Sigmoid colon (tissue), 7 donors: Measurements from ENCODE around the gene CAPN5. TPM values are rescaled to one million over a fixed set of nuclear protein-coding genes. Genes with fewer than 3 reads are reported as not detected.

Experiments
- DNase-seq: peaks from one replicate; pipeline ENCODE4 v3.0.0-alpha.2; 2019
- H3K27ac ChIP-seq, 4 donors: fragments of 200-600 bp; sonication (generic); one replicate each; pipeline ENCODE4 v1.5.1; 2016 to 2019; ENCODE audit warnings: mild to moderate bottlenecking in 1 of 4
- H3K27me3 ChIP-seq, 3 donors: fragments of 200-600 bp; sonication (generic); one replicate each; pipeline ENCODE4 v1.5.1; 2019; ENCODE audit warnings: mild to moderate bottlenecking in 1 of 3
- H3K36me3 ChIP-seq, 4 donors: fragments of 200-600 bp; sonication (generic); one replicate each; pipeline ENCODE4 v1.5.1; 2016 to 2019
- H3K4me1 ChIP-seq, 4 donors: fragments of 200-600 bp; sonication (generic); one replicate each; pipeline ENCODE4 v1.5.1; 2017 to 2019
- H3K4me3 ChIP-seq, 4 donors: fragments of 200-600 bp; sonication (generic); one replicate each; pipeline ENCODE4 v1.5.1; 2017 to 2019; ENCODE audit warnings: mild to moderate bottlenecking in 2 of 4, moderate library complexity in 1 of 4
- H3K9me3 ChIP-seq, 4 donors: fragments of 200-600 bp in 3 of 4; sonication (generic) in 3 of 4; one replicate each; pipeline versions ENCODE4 v1.5.1 to v1.6.1; 2013 to 2019
- CTCF ChIP-seq, 4 experiments: fragments of 450-650 bp in 3 of 4; fragments of 200-600 bp in 1 of 4; IDR thresholded peaks; one replicate each; pipeline ENCODE4 v1.5.1; 2016 to 2019; ENCODE audit warnings: antibody characterized with exemption in 4 of 4, mild to moderate bottlenecking in 3 of 4, moderate library complexity in 2 of 4
- EP300 ChIP-seq, 4 donors: sonication (generic); formaldehyde crosslinking; IDR thresholded peaks; one replicate each; pipeline ENCODE4 v1.6.1; 2017; ENCODE audit warnings: antibody characterized with exemption in 4 of 4
- POLR2A ChIP-seq, 2 donors: fragments of 450-650 bp; IDR thresholded peaks; one replicate each; pipeline ENCODE4 v1.6.1; 2016; ENCODE audit warnings: antibody characterized with exemption in 2 of 2, mild to moderate bottlenecking in 2 of 2, moderate library complexity in 2 of 2
- POLR2AphosphoS5 ChIP-seq, 4 donors: sonication (generic); formaldehyde crosslinking; IDR thresholded peaks; one replicate each; pipeline ENCODE4 v1.6.1; 2017; ENCODE audit warnings: antibody characterized with exemption in 4 of 4
- WGBS, 2 donors: extraction: QIAGEN DNeasy Blood & Tissue Kit; methylation state at CpG; one replicate each; pipeline ENCODE4 v1.1.7; 2013; 5-methylcytosine and 5-hydroxymethylcytosine counted together
- intact Hi-C: fragments of 100-400 bp; cut with DNase I; formaldehyde crosslinking; loops from one replicate; pipeline ENCODE4 v1.15.1; 2023
- polyA plus RNA-seq, 3 donors: library from polyadenylated mRNA; stranded (reverse); fragments of 200-250 nt; gene quantifications; one replicate each; pipeline ENCODE4 v1.2.3, GENCODE V29; 2013
- total RNA-seq, 4 donors: library from RNA; depleted of rRNA; stranded (reverse); fragments of >200 nt; gene quantifications; one replicate each; pipeline ENCODE4 v1.1.0, GENCODE V29; 2016
- donor health status: healthy with polysubstance abuse.
- donor health status: Bipolar disorder and iron deficiency.
- donor health status: healthy.

CAPN5 gene
- total and polyA plus RNA-seq, 7 donors: 4.1 to 110 (median 12.5) TPM

DNA sequence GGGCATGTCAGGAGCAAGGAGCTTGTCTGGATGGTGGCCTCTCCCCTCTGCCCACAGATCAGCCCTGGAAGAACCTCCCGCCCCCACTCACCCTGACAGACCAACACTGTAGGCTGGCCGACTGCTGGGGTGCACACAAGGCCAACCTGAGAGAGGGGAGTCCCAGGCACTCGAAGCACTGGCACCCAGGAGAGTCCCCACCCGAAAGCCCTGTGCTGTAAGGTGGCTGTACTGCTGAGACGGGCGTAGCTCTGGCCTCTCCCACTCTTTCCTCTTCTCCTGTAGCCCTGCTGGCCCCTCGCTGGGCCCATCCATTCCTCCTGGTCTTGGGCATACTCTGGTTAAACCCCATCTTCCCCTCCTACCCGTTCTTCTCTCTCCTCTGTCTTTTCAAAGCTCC is 101.0 kb downstream of the CAPN5 start:
- 75 to 81% methylated on average over 8 of the region's 8 CpGs for WGBS, 2 donors
- H3K27ac ChIP-seq: no peak overlapping the region
- H3K36me3 ChIP-seq: no peaks in the 10 kb centered on the region
- no peak overlapping the region for H3K4me3 ChIP-seq
- no peaks in the 10 kb centered on the region for H3K4me1 ChIP-seq
- H3K9me3 ChIP-seq: no peaks in the 10 kb centered on the region
- DNase-seq: no peak
- TF ChIP-seq EP300 (IDR thresholded peaks at IDR 0.05): no peak
- TF ChIP-seq POLR2A (IDR thresholded peaks at IDR 0.05): no peak
- TF ChIP-seq POLR2AphosphoS5 (IDR thresholded peaks at IDR 0.05): no peak
- no peak for TF ChIP-seq CTCF (IDR thresholded peaks at IDR 0.05)
- intact Hi-C loops: no loop called here
- H3K27me3 ChIP-seq: no peaks in the 10 kb centered on the region

DNA sequence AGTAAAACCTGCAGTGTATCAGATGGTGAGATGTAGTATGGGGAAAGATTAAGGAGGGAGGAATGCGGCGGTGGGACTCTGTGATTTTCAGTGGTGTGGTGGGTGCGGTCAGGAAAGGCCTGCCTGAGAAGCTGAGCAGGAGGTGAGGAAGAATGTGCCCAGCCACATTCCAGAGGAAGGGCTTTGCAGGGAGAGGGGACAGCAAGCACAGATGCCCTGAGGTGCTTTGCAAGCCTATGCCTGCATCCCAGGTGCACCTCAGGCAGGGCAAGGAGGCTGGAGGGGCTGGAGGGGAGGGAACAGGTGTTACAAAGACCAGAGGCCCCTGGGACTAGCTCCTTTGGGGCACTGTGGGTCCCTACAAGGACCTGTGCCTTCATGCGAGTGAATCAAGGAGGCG is 103.3 kb downstream of the CAPN5 start:
- 92 to 98% methylated on average over 5 of the region's 5 CpGs for WGBS, 2 donors
- Histone ChIP-seq H3K4me3 (no peak overlapping the region), H3K4me1 (no peaks in the 10 kb centered on the region), H3K36me3 (no peaks in the 10 kb centered on the region), H3K27ac (no peak overlapping the region), H3K9me3 (no peaks in the 10 kb centered on the region), H3K27me3 (no peaks in the 10 kb centered on the region)
- no peak for DNase-seq
- intact Hi-C loops: no loop called here
- TF ChIP-seq CTCF (IDR thresholded peaks at IDR 0.05) (no peak), EP300 (IDR thresholded peaks at IDR 0.05) (no peak), POLR2A (IDR thresholded peaks at IDR 0.05) (no peak), POLR2AphosphoS5 (IDR thresholded peaks at IDR 0.05) (no peak)

- H3K27me3 ChIP-seq: no peaks in the 10 kb centered on the region
- intact Hi-C loops: no loop called here
- 94% methylated on average over 8 of the region's 8 CpGs for WGBS, 2 donors
- TF ChIP-seq CTCF (IDR thresholded peaks at IDR 0.05): no peak
- TF ChIP-seq EP300 (IDR thresholded peaks at IDR 0.05): no peak
- no peak for TF ChIP-seq POLR2AphosphoS5 (IDR thresholded peaks at IDR 0.05)
- no peak for TF ChIP-seq POLR2A (IDR thresholded peaks at IDR 0.05)
- H3K27ac ChIP-seq: no peak overlapping the region
- no peak for DNase-seq
- no peaks in the 10 kb centered on the region for H3K36me3 ChIP-seq
- H3K4me1 ChIP-seq: no peaks in the 10 kb centered on the region
- no peak overlapping the region for H3K4me3 ChIP-seq
- H3K9me3 ChIP-seq: no peaks in the 10 kb centered on the region
These were observed 104.5 kb downstream of the CAPN5 start for GRCh38 chr11:77171254-77171653.

GRCh38 chr11:77171885-77172665 is 105.3 kb downstream of the CAPN5 start:
- intact Hi-C loops: no loop called here
- Histone ChIP-seq H3K36me3 (no peaks in the 10 kb centered on the region), H3K27ac (no peak overlapping the region), H3K27me3 (no peaks in the 10 kb centered on the region), H3K4me3 (no peak overlapping the region), H3K4me1 (no peaks in the 10 kb centered on the region), H3K9me3 (no peaks in the 10 kb centered on the region)
- TF ChIP-seq POLR2A (IDR thresholded peaks at IDR 0.05) (no peak), CTCF (IDR thresholded peaks at IDR 0.05) (no peak), POLR2AphosphoS5 (IDR thresholded peaks at IDR 0.05) (no peak), EP300 (IDR thresholded peaks at IDR 0.05) (no peak)
- no peak for DNase-seq
- WGBS, 2 donors: 66 to 78% methylated on average over 20 of the region's 20 CpGs

- Histone ChIP-seq H3K4me1 (no peaks in the 10 kb centered on the region), H3K4me3 (no peak overlapping the region), H3K36me3 (no peaks in the 10 kb centered on the region), H3K27ac (no peak overlapping the region), H3K9me3 (no peaks in the 10 kb centered on the region), H3K27me3 (no peaks in the 10 kb centered on the region)
- intact Hi-C loops: no loop called here
- no peak for DNase-seq
- WGBS, 2 donors: 84 to 90% methylated on average over 16 of the region's 16 CpGs
- no peak for TF ChIP-seq POLR2AphosphoS5 (IDR thresholded peaks at IDR 0.05)
- TF ChIP-seq EP300 (IDR thresholded peaks at IDR 0.05): no peak
- TF ChIP-seq POLR2A (IDR thresholded peaks at IDR 0.05): no peak
- no peak for TF ChIP-seq CTCF (IDR thresholded peaks at IDR 0.05)
These were observed 105.9 kb downstream of the CAPN5 start for GRCh38 chr11:77172666-77172982.
